HG03442 (cell line): ENCODE results near the gene PTPN13.
"Not testable (repeated sequence)": the region's sequence is repeated elsewhere in the genome, so short reads cannot be mapped to it uniquely, and the experiment has no call there.

Experiments
- ATAC-seq: cut with Tn5 transposase; IDR thresholded peaks from one replicate; pipeline ENCODE4 v1.9.1; 2021; ENCODE audit warnings: mild to moderate bottlenecking, moderate library complexity; ENCODE audit not compliant: unreplicated experiment

The PTPN13 gene

GRCh38 chr4:86631166-86631565 lies 37.1 kb downstream of the PTPN13 start:
- no peak for ATAC-seq

- ATAC-seq: no peak
Observed at GRCh38 chr4:86633854-86634253, 39.7 kb downstream of the PTPN13 start.

- ATAC-seq: no peak
Observed at GRCh38 chr4:86640469-86640868, 46.4 kb downstream of the PTPN13 start.

- ATAC-seq: no peak
Observed at GRCh38 chr4:86641516-86642090, 47.5 kb downstream of the PTPN13 start.

- ATAC-seq: no peak
Observed at GRCh38 chr4:86644892-86645291, 50.8 kb downstream of the PTPN13 start.

- no peak for ATAC-seq
Observed at GRCh38 chr4:86652332-86652932, 58.3 kb downstream of the PTPN13 start.

- ATAC-seq: no peak
Observed at GRCh38 chr4:86653237-86653865, 59.2 kb downstream of the PTPN13 start.

- not testable (repeated sequence) for ATAC-seq
Observed at GRCh38 chr4:86656781-86657180, 62.7 kb downstream of the PTPN13 start.

- no peak for ATAC-seq
Observed at GRCh38 chr4:86657382-86657781, 63.3 kb downstream of the PTPN13 start.

GRCh38 chr4:86657910-86658309 lies 63.8 kb downstream of the PTPN13 start:
- ATAC-seq: no peak

- ATAC-seq: no peak
Observed at GRCh38 chr4:86660401-86660800, 66.3 kb downstream of the PTPN13 start.

- no peak for ATAC-seq
Observed at GRCh38 chr4:86661006-86661405, 66.9 kb downstream of the PTPN13 start.

GRCh38 chr4:86661418-86661817 lies 67.3 kb downstream of the PTPN13 start:
- ATAC-seq: no peak

- no peak for ATAC-seq
Observed at GRCh38 chr4:86664959-86665358, 70.8 kb downstream of the PTPN13 start.

GRCh38 chr4:86670298-86670697 lies 76.2 kb downstream of the PTPN13 start:
- ATAC-seq: no peak

- no peak for ATAC-seq
Observed at GRCh38 chr4:86670756-86671155, 76.6 kb downstream of the PTPN13 start.

GRCh38 chr4:86675548-86675947 lies 81.4 kb downstream of the PTPN13 start:
- no peak for ATAC-seq

GRCh38 chr4:86678796-86679195 lies 84.7 kb downstream of the PTPN13 start:
- ATAC-seq: no peak

- ATAC-seq: no peak
Observed at GRCh38 chr4:86679441-86679840, 85.3 kb downstream of the PTPN13 start.

GRCh38 chr4:86683167-86683566 lies 89.1 kb downstream of the PTPN13 start:
- ATAC-seq: no peak

- no peak for ATAC-seq
Observed at GRCh38 chr4:86683983-86684382, 89.9 kb downstream of the PTPN13 start.

GRCh38 chr4:86685401-86685800 lies 91.3 kb downstream of the PTPN13 start:
- no peak for ATAC-seq

GRCh38 chr4:86686741-86687140 lies 92.6 kb downstream of the PTPN13 start:
- no peak for ATAC-seq
